C4-2B (cell line): ENCODE data around the gene JADE3.

ENCODE experiments used
- ZFX ChIP-seq: fragments of 450-650 bp; IDR thresholded peaks from 2 replicates; pipeline ENCODE4 v1.6.1; 2017
- TF ChIP-seq, protein P1 (sequence below): fragments of 450-650 bp; conservative IDR thresholded peaks from 2 replicates; pipeline ENCODE4 v1.5.1; 2017; ENCODE audit warnings: mild to moderate bottlenecking

DNA sequence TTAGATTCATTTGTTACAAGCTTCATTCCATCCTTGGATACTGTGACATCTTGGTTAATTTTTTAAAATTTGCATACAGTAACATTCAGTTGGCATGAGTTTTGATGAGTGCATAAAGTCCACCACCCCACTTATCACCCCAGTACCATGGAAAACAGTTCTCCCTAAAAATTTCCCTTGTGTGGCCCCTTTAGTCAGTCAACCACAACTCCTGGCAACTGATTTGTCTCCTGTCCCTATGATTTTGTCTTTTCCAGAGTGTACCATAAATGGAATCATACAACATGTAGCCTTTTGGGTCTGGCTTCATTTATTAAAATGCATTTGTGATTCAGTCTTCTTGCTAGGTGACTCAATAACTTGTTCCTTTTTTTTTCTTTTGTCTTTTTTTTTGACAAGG is 45.5 kb upstream of the JADE3 start:
- TF ChIP-seq, protein P1, sequence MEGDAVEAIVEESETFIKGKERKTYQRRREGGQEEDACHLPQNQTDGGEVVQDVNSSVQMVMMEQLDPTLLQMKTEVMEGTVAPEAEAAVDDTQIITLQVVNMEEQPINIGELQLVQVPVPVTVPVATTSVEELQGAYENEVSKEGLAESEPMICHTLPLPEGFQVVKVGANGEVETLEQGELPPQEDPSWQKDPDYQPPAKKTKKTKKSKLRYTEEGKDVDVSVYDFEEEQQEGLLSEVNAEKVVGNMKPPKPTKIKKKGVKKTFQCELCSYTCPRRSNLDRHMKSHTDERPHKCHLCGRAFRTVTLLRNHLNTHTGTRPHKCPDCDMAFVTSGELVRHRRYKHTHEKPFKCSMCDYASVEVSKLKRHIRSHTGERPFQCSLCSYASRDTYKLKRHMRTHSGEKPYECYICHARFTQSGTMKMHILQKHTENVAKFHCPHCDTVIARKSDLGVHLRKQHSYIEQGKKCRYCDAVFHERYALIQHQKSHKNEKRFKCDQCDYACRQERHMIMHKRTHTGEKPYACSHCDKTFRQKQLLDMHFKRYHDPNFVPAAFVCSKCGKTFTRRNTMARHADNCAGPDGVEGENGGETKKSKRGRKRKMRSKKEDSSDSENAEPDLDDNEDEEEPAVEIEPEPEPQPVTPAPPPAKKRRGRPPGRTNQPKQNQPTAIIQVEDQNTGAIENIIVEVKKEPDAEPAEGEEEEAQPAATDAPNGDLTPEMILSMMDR, result no peak
- no peak for TF ChIP-seq ZFX
